Smooth muscle cell of trachea (primary cell): ENCODE results near the gene EDA2R. TPM values are rescaled to one million over a fixed set of nuclear protein-coding genes. Genes with fewer than 3 reads are reported as not detected.

Experiments
- total RNA-seq: library from RNA; depleted of rRNA; stranded (reverse); fragments of >200 nt; gene quantifications from 2 replicates; pipeline ENCODE4 v1.2.1, GENCODE V29; 2014

Gene EDA2R
- 12.1 and 22.8 TPM in 2 replicates for total RNA-seq

GRCh38 chrX:66638591-66639500 is at the start of gene EDA2R:
EDA2R (minus strand) TSS chrX:66639078; CDS start chrX:66616020, 23,058 bp downstream.

